HG03439 (cell line): ENCODE data around the gene BASP1.
A peak's percentile ranks its signal among the peaks of the same experiment; 100 is the strongest.

Experiments used
- ATAC-seq: cut with Tn5 transposase; IDR thresholded peaks from one replicate; pipeline ENCODE4 v1.9.1; 2021; ENCODE audit warnings: mild to moderate bottlenecking, moderate library complexity; ENCODE audit not compliant: unreplicated experiment

The BASP1 gene

GRCh38 chr5:17217493-17218352, at the start of gene BASP1:
Gene BASP1, plus strand, starts transcription at chr5:17217631. Its CDS starts 57,586 bp downstream, at chr5:17275217.
- peak; percentile 23 for ATAC-seq

GRCh38 chr5:17169507-17169906, 47.9 kb upstream of the BASP1 start:
- ATAC-seq: no peak

- ATAC-seq: no peak
These were observed 44.6 kb upstream of the BASP1 start for GRCh38 chr5:17172791-17173190.

GRCh38 chr5:17174965-17175364, 42.5 kb upstream of the BASP1 start:
- ATAC-seq: no peak

- ATAC-seq: no peak
These were observed 39.7 kb upstream of the BASP1 start for GRCh38 chr5:17177501-17178372.

- ATAC-seq: no peak
These were observed 39.1 kb upstream of the BASP1 start for GRCh38 chr5:17178373-17178675.

- ATAC-seq: no peak
These were observed 37.0 kb upstream of the BASP1 start for GRCh38 chr5:17180330-17180843.

GRCh38 chr5:17180864-17181723, 36.3 kb upstream of the BASP1 start:
- ATAC-seq: no peak

GRCh38 chr5:17182494-17182893, 34.9 kb upstream of the BASP1 start:
- no peak for ATAC-seq

- no peak for ATAC-seq
These were observed 34.5 kb upstream of the BASP1 start for GRCh38 chr5:17182981-17183380.

- no peak for ATAC-seq
These were observed 33.6 kb upstream of the BASP1 start for GRCh38 chr5:17183831-17184230.

- ATAC-seq: no peak
These were observed 32.8 kb upstream of the BASP1 start for GRCh38 chr5:17184588-17184987.

- no peak for ATAC-seq
These were observed 32.1 kb upstream of the BASP1 start for GRCh38 chr5:17185349-17185748.

GRCh38 chr5:17185773-17186172, 31.7 kb upstream of the BASP1 start:
- ATAC-seq: no peak

- no peak for ATAC-seq
These were observed 31.2 kb upstream of the BASP1 start for GRCh38 chr5:17186256-17186655.

GRCh38 chr5:17187011-17187785, 30.2 kb upstream of the BASP1 start:
- no peak for ATAC-seq

GRCh38 chr5:17187786-17188170, 29.7 kb upstream of the BASP1 start:
- no peak for ATAC-seq

- no peak for ATAC-seq
These were observed 27.9 kb upstream of the BASP1 start for GRCh38 chr5:17189381-17190036.

- no peak for ATAC-seq
These were observed 27.1 kb upstream of the BASP1 start for GRCh38 chr5:17190242-17190778.
